SJCRH30 (cell line): ENCODE data around the gene UBE2O. TPM values are rescaled to one million over a fixed set of nuclear protein-coding genes. Genes with fewer than 3 reads are reported as not detected.

Experiments
- DNase-seq, 2 experiments: peaks; one replicate each; pipeline ENCODE4 v3.0.0-alpha.2; 2015 to 2020
- H3K27ac ChIP-seq: fragments of 250-450 bp; sonication (Bioruptor Pico); 2 replicates; pipeline ENCODE4 v1.5.1; 2020; ENCODE audit warnings: mild to moderate bottlenecking, moderate library complexity
- H3K27me3 ChIP-seq: fragments of 250-450 bp; sonication (Bioruptor Pico); 2 replicates; pipeline ENCODE4 v1.5.1; 2020; ENCODE audit warnings: mild to moderate bottlenecking, moderate library complexity
- H3K36me3 ChIP-seq: fragments of 250-450 bp; sonication (Bioruptor Pico); 2 replicates; pipeline ENCODE4 v1.5.1; 2020; ENCODE audit warnings: mild to moderate bottlenecking, moderate library complexity
- H3K4me1 ChIP-seq: fragments of 250-450 bp; sonication (Bioruptor Pico); 2 replicates; pipeline ENCODE4 v1.5.1; 2020; ENCODE audit warnings: mild to moderate bottlenecking, moderate library complexity
- H3K4me3 ChIP-seq: fragments of 250-450 bp; sonication (Bioruptor Pico); 2 replicates; pipeline ENCODE4 v1.5.1; 2020; ENCODE audit warnings: mild to moderate bottlenecking, moderate library complexity
- H3K9me3 ChIP-seq: fragments of 250-450 bp; sonication (Bioruptor Pico); replicated peaks from 2 replicates; pipeline ENCODE4 v1.5.1; 2020; ENCODE audit warnings: mild to moderate bottlenecking, moderate library complexity
- total RNA-seq: library from RNA; depleted of rRNA; stranded (reverse); fragments of >200 nt; shearing (Covaris generic); gene quantifications from 2 replicates; pipeline ENCODE4 v1.2.3, GENCODE V29; 2014

Gene UBE2O
- total RNA-seq, 1 experiment from 2014 or later = 40.9 TPM

- no peak for DNase-seq
- Histone ChIP-seq H3K27ac (no peak overlapping the region), H3K36me3 (no peaks in the 10 kb centered on the region), H3K9me3 (no peaks in the 10 kb centered on the region), H3K4me3 (no peak overlapping the region), H3K4me1 (peaks cover 17% of the 10 kb centered on the region), H3K27me3 (peaks cover 6% of the 10 kb centered on the region)
These were observed 9.8 kb upstream of the UBE2O start for GRCh38 chr17:76462556-76463290.

DNA sequence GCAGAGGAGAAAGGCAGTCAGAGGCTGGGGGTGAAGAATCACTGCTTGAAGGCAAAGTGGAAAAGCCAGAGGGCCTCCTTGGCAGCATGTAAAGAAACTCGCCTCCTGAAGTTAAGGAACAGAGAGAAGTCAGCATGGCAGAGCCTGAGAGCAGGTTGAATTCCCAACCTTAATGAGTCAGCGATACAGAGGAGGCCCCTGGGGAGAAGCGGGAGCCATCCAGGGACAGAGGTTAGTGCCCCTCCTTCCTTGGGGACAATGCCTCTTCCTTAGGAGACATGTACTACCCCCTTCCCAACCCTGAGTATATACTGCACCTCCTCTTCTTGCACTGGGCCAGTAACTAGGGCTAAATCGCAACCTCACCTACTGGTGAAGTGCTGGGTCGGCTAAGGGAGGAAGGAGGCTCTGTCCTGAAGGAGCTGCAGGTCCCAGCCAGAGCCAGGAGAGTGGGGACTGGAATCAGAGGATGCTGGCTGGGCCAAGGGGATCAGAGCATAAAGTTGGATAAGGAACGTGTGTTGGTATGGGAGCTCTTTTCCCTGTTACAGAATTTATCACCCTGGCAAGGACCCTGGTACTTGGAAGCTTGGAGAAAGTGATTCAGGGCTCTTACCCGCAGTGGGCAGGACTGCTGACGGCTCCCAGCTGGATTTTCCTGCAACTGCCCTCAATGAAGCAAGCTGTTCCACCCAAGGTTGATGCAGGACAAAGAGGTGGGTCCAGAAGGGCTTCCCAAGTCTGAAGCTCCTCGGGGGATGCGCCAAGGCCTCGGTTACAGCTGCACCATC lies 9.0 kb upstream of the UBE2O start:
- Histone ChIP-seq H3K4me3 (no peak overlapping the region), H3K27ac (no peak overlapping the region), H3K27me3 (peaks cover 6% of the 10 kb centered on the region), H3K9me3 (no peaks in the 10 kb centered on the region), H3K4me1 (peaks cover 9% of the 10 kb centered on the region), H3K36me3 (no peaks in the 10 kb centered on the region)
- DNase-seq = no peak

- no peaks in the 10 kb centered on the region for H3K4me1 ChIP-seq
- no peak for DNase-seq
- no peaks in the 10 kb centered on the region for H3K9me3 ChIP-seq
- H3K36me3 ChIP-seq = no peaks in the 10 kb centered on the region
- peaks cover 6% of the 10 kb centered on the region for H3K27me3 ChIP-seq
- no peak overlapping the region for H3K4me3 ChIP-seq
- no peak overlapping the region for H3K27ac ChIP-seq
These were observed 6.7 kb upstream of the UBE2O start for GRCh38 chr17:76459674-76460073.

- H3K36me3 ChIP-seq = no peaks in the 10 kb centered on the region
- H3K4me3 ChIP-seq = no peak overlapping the region
- no peaks in the 10 kb centered on the region for H3K9me3 ChIP-seq
- DNase-seq = peak; percentile 66 to 76
- H3K27me3 ChIP-seq = peaks cover 6% of the 10 kb centered on the region
- no peak overlapping the region for H3K27ac ChIP-seq
- no peaks in the 10 kb centered on the region for H3K4me1 ChIP-seq
These were observed 5.9 kb upstream of the UBE2O start for GRCh38 chr17:76458580-76459490.

DNA sequence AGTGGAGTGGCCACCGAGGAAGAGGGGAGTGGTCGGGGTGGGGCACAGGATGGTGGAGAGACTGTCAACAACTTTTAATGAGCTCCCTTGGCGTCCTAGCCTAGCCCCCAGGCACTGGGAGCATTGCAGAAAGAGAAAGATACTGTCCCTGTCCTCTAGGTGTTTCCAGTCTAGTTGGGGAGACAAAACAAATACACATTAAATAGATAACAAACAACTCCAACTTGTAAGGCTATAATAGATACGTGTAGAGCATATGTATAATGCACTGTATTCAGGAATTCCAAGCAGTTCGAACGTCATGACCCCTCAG lies 435 bp upstream of the UBE2O start:
- peaks cover 17% of the 10 kb centered on the region for H3K4me1 ChIP-seq
- H3K36me3 ChIP-seq = no peaks in the 10 kb centered on the region
- DNase-seq = no peak
- no peaks in the 10 kb centered on the region for H3K27me3 ChIP-seq
- H3K4me3 ChIP-seq = peak overlapping the region; percentile 87
- no peaks in the 10 kb centered on the region for H3K9me3 ChIP-seq
- no peak overlapping the region for H3K27ac ChIP-seq

- peak in 1 of 2 experiments; percentile 44 for DNase-seq
- Histone ChIP-seq H3K27ac (no peak overlapping the region), H3K4me1 (peaks cover 24% of the 10 kb centered on the region), H3K4me3 (peak overlapping the region; percentile 87), H3K9me3 (no peaks in the 10 kb centered on the region), H3K27me3 (no peaks in the 10 kb centered on the region), H3K36me3 (no peaks in the 10 kb centered on the region)
These were observed 759 bp downstream of the UBE2O start for GRCh38 chr17:76452127-76452659.

DNA sequence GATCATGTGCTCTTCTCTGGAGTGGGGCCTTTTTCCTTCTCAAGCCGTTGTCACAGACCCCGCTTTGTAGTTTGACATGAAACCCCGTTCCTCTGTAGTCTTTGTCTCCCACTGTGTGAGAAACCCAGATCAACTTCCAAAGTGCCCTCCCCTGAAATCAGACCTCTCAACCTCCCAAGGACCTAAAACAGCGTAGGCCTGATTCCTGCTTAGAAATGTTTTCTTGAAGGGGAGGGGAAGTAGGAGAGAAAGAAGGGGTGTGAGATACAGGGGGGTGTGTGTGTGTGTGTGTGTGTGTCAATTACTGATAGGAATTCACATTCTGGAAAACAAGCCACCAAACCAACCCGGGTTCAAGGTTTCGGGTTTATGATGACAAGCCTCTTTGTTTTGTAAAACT lies 1.4 kb downstream of the UBE2O start:
- H3K4me1 ChIP-seq = peaks cover 31% of the 10 kb centered on the region
- peak overlapping the region; percentile 87 for H3K4me3 ChIP-seq
- no peaks in the 10 kb centered on the region for H3K27me3 ChIP-seq
- H3K27ac ChIP-seq = no peak overlapping the region
- no peak for DNase-seq
- no peaks in the 10 kb centered on the region for H3K9me3 ChIP-seq
- H3K36me3 ChIP-seq = no peaks in the 10 kb centered on the region

- H3K27ac ChIP-seq = no peak overlapping the region
- H3K4me3 ChIP-seq = no peak overlapping the region
- H3K36me3 ChIP-seq = no peaks in the 10 kb centered on the region
- no peak for DNase-seq
- H3K9me3 ChIP-seq = no peaks in the 10 kb centered on the region
- peaks cover 55% of the 10 kb centered on the region for H3K4me1 ChIP-seq
- H3K27me3 ChIP-seq = no peaks in the 10 kb centered on the region
These were observed 3.8 kb downstream of the UBE2O start for GRCh38 chr17:76449126-76449525.

- H3K4me1 ChIP-seq = peaks cover 58% of the 10 kb centered on the region
- H3K27ac ChIP-seq = no peak overlapping the region
- no peaks in the 10 kb centered on the region for H3K9me3 ChIP-seq
- DNase-seq = peak in 1 of 2 experiments; percentile 37
- no peaks in the 10 kb centered on the region for H3K36me3 ChIP-seq
- no peaks in the 10 kb centered on the region for H3K27me3 ChIP-seq
- no peak overlapping the region for H3K4me3 ChIP-seq
These were observed 4.9 kb downstream of the UBE2O start for GRCh38 chr17:76447931-76448652.

- Histone ChIP-seq H3K4me3 (no peak overlapping the region), H3K27ac (no peak overlapping the region; the same call in 1 of the 2 replicates), H3K27me3 (no peaks in the 10 kb centered on the region), H3K9me3 (no peaks in the 10 kb centered on the region), H3K36me3 (no peaks in the 10 kb centered on the region; the same call in 1 of the 2 replicates), H3K4me1 (peaks cover 54% of the 10 kb centered on the region)
- peak; percentile 36 to 41 for DNase-seq
These were observed 6.3 kb downstream of the UBE2O start for GRCh38 chr17:76446449-76447231.

DNA sequence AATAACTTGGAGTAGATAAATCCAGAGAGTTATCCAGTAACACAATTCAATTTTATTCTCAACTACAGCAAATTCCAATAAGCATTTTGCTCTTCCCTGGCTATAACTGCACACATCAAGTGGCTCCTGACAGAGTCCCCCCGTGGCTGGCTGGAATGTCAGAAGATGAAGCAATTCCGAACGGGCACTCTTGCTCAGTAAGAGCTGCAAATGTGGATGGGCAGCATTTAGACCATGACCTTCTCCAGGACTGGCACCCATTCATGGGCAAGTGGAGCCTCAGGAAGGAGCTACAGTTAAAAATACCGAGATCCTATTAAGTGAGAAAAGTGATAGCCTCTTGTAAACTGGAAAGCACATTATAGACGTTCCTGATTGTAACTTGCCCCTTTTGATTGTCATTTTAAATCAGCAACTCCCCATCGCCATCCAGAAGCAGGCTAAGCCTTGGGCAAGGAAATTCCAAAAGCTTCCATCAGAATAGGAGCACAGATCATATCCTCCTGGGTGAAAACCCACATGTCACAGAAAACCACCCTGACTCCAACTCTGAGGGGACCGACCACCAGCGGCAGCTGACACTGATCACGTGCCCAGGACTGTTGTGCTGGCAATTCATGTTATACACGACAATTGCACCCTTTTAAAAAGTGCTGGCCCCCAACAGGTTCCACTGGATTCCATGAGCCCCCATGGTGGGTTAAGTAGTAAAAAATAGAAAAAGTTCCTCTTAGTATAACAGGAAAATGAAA lies 7.1 kb downstream of the UBE2O start:
- peak in 1 of 2 experiments; percentile 28 for DNase-seq
- Histone ChIP-seq H3K9me3 (no peaks in the 10 kb centered on the region), H3K4me1 (peaks cover 47% of the 10 kb centered on the region), H3K27me3 (no peaks in the 10 kb centered on the region), H3K27ac (no peak overlapping the region; the same call in 1 of the 2 replicates), H3K36me3 (no peaks in the 10 kb centered on the region; the same call in 1 of the 2 replicates), H3K4me3 (no peak overlapping the region)

- no peaks in the 10 kb centered on the region for H3K9me3 ChIP-seq
- no peak overlapping the region for H3K4me3 ChIP-seq
- no peaks in the 10 kb centered on the region for H3K27me3 ChIP-seq
- peaks cover 45% of the 10 kb centered on the region for H3K4me1 ChIP-seq
- peak; percentile 81 to 82 for DNase-seq
- H3K36me3 ChIP-seq = no peaks in the 10 kb centered on the region; the same call in 1 of the 2 replicates
- H3K27ac ChIP-seq = no peak overlapping the region
These were observed 8.2 kb downstream of the UBE2O start for GRCh38 chr17:76444518-76445311.
